ENCODE results near the gene NSL1.

NSL1 gene

DNA sequence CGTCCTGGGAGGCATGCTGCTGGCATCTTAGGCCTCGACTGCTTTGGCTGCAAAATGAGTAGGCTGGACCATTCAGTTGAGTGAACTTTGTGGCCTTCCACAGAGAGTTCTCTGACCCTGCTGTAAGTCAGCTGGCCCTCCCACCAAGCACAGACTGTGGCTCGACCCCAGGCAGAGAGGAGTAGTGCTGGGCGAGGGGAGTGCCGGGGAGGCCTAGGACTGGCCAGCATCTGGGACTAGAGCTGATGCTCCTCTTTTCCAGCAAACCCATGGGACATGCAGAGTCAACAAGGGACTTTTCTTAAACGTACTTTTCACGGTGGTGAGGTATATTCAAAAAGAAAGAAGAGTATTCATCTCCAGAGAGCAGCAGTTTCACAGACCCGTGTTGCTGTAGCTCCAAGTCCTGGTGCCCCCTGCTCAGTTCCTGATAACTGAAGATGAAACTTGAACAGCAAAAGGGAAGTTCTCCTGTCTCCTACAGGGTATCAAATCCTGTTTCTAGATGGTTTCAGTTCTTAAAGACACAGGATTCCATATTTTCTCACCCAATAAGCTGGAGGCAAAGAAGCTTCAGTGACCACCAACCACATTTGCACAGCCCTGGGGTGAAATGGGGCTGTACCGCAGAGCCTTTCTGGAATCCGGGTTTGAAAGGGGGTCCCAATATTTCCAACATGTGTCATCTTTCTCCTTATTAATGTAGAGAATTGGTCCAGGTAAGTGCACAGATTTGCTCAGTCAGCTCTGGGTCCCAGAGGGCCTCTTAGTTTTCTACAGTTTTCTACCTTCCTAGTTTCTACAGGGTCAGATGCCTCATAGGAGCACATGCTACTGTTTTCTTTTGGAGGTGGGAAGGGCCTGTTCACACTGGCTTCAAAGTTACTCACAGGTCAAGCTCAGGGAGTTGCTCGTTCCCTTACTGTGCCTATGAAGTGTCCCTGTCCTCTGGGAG, 112.8 kb downstream of the NSL1 start:
- POLR2A ChIA-PET = interaction anchor here (0.6 to 1.6 kb wide), 5 partner anchors 67 to 402 kb away, joined by 3 to 6 read pairs (median 3); partner anchors contain the start of gene ATF3
- TF ChIP-seq, protein P1, sequence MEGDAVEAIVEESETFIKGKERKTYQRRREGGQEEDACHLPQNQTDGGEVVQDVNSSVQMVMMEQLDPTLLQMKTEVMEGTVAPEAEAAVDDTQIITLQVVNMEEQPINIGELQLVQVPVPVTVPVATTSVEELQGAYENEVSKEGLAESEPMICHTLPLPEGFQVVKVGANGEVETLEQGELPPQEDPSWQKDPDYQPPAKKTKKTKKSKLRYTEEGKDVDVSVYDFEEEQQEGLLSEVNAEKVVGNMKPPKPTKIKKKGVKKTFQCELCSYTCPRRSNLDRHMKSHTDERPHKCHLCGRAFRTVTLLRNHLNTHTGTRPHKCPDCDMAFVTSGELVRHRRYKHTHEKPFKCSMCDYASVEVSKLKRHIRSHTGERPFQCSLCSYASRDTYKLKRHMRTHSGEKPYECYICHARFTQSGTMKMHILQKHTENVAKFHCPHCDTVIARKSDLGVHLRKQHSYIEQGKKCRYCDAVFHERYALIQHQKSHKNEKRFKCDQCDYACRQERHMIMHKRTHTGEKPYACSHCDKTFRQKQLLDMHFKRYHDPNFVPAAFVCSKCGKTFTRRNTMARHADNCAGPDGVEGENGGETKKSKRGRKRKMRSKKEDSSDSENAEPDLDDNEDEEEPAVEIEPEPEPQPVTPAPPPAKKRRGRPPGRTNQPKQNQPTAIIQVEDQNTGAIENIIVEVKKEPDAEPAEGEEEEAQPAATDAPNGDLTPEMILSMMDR (IDR thresholded peaks at IDR 0.05; ENCODE audit: control extremely low read depth, extremely low read depth, low read depth, missing control alignments) = no peak
- CTCF ChIA-PET = interaction anchor here (0.9 to 4.6 kb wide), 13 partner anchors 11 to 316 kb away, joined by 3 to 52 read pairs (median 4); partner anchors contain the start of gene BATF3
- DNase-seq (ENCODE audit: extremely low spot score) = peak; percentile 74

DNA sequence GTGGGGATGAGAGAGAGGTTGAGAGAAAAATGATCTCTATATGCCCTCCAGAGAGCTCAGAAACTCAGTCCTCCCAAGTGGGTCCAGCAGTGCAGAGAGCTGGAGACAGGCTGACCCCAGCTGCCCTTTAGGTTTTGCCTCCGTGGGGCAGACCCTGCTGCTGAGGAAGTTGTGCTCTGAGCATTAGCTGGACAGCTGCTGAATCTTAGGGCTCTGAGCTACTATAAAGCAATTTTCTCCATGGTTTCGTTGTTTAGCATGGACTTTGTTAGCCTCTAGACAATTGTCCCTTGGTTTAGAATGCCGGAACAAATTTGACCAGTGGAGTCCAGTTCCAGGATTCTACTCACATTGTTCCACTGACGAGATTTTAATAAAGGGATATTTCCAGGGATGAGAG, 114.0 kb downstream of the NSL1 start:
- no peak for DNase-seq (ENCODE audit: extremely low spot score)
- CTCF ChIA-PET = interaction anchor here (0.8 to 4.6 kb wide), 10 partner anchors 10 to 326 kb away, joined by 3 to 52 read pairs (median 5); partner anchors contain the start of gene BATF3
- TF ChIP-seq, protein P1 (IDR thresholded peaks at IDR 0.05; ENCODE audit: control extremely low read depth, extremely low read depth, low read depth, missing control alignments) = no peak
- POLR2A ChIA-PET = interaction anchor here (1.6 kb wide), 1 partner anchor 69 kb away, joined by 6 read pairs; the partner anchor contains the start of gene ATF3

DNA sequence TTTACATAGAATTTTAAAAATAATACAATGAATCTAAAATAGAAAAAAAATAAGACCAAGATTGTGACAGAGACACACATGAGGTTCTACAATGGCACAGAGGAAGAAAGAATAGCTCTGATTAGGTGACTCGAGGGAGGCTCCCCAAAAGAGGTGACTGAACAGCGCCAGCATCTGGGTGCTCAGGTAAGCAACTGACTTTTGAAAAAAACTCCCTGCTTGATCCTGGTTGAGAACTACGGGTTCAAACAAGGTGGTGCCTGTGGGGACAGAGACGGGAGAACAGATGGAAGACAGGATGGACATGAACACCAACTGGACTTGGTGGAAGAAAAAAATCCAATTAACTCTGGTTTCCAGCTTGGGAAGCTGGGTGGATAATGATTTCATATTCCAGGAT, 114.4 kb downstream of the NSL1 start:
- CTCF ChIA-PET = interaction anchor here (0.7 to 4.6 kb wide), 10 partner anchors 9 to 326 kb away, joined by 3 to 52 read pairs (median 4); partner anchors contain the start of gene BATF3
- TF ChIP-seq, protein P1 (IDR thresholded peaks at IDR 0.05; ENCODE audit: control extremely low read depth, extremely low read depth, low read depth, missing control alignments) = no peak
- POLR2A ChIA-PET = no interaction called here

More for the DNA sequence above, 114.4 kb downstream of the NSL1 start:
- DNase-seq (ENCODE audit: extremely low spot score) = no peak

Measured in GM10248 (cell line).